ENCODE measurements around the gene CPS1.

Gene CPS1

DNA sequence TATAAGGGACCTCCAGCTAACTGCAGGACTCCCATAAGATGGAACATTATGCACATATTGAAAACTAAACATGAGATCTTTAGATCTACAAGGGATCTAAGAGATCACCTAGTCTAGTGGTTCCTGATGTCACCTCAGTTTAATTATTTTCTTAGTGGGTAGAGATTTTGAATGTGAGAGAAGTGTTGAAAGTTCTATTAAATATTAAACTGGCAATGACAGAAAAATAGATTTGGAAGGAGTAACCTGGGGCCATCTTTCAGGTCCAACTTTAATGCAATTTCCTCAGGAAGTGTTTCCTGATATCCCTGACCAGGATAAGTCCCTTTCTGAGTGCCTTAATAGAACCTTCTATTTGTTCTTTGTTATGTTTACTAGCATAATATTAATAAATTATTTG lies 29.1 kb upstream of the CPS1 start:
- no peak overlapping the region for H3K27ac ChIP-seq
- TF ChIP-seq, protein P1, sequence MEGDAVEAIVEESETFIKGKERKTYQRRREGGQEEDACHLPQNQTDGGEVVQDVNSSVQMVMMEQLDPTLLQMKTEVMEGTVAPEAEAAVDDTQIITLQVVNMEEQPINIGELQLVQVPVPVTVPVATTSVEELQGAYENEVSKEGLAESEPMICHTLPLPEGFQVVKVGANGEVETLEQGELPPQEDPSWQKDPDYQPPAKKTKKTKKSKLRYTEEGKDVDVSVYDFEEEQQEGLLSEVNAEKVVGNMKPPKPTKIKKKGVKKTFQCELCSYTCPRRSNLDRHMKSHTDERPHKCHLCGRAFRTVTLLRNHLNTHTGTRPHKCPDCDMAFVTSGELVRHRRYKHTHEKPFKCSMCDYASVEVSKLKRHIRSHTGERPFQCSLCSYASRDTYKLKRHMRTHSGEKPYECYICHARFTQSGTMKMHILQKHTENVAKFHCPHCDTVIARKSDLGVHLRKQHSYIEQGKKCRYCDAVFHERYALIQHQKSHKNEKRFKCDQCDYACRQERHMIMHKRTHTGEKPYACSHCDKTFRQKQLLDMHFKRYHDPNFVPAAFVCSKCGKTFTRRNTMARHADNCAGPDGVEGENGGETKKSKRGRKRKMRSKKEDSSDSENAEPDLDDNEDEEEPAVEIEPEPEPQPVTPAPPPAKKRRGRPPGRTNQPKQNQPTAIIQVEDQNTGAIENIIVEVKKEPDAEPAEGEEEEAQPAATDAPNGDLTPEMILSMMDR (conservative IDR thresholded peaks at IDR 0.05): no peak

DNA sequence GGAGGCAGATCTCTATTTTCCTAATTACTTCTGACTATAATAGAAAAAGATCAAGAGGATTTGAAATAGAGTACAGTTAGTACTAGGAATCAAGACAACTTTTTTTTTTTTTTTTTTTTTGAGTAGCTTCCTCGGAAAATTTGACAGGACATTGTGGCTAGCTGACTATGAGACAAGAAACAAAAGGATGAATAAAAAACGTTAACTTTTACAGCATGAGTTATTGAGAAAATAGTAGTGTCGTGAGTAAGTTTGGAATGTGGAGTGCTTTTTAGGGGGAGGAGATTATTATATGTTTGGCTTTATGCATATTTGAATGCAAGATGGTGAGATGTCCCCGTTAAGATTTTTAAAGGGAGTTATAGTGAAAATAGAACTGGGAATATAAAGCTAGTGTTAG lies 27.7 kb upstream of the CPS1 start:
- TF ChIP-seq, protein P1 (conservative IDR thresholded peaks at IDR 0.05): no peak
- no peak overlapping the region for H3K27ac ChIP-seq

DNA sequence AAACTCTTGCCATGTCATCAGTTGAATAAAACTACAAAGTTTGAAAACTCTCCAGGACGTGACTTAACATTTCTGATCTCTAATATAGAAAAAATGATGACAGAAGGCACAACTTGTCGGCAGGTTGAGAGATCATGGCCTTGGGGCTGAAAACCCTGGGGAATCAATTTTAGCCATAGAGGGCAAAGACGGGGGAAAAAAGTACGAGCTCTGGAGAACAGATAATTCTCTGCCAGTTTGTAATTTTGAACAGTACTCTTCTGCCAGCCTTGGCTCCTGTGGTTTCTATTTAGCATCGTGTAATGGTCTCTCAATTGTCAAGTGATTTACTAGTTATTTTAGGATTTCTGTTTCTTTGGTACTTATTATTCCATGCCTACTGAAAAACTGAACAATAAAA lies 25.3 kb upstream of the CPS1 start:
- TF ChIP-seq, protein P1 (conservative IDR thresholded peaks at IDR 0.05): no peak
- no peak overlapping the region for H3K27ac ChIP-seq

DNA sequence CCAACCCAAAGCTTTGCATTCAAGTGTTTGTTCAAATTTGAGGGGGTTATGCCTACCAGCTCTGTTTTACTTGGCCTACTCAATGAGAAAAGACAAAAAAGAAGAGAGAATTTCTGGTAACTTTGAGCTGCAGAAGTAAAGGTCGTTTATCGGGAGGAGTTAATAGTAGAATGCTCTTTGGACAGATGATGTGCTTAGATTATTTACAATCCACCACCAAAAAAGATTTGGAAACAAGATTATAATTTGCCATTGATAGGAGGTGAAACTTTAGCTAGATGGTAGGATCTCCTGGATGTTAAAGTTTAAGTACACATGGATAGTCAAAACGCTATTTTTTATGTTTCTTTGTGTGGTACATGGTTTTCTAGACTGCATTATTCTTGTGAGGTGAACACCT lies 24.9 kb upstream of the CPS1 start:
- no peak overlapping the region for H3K27ac ChIP-seq
- TF ChIP-seq, protein P1 (conservative IDR thresholded peaks at IDR 0.05): no peak

DNA sequence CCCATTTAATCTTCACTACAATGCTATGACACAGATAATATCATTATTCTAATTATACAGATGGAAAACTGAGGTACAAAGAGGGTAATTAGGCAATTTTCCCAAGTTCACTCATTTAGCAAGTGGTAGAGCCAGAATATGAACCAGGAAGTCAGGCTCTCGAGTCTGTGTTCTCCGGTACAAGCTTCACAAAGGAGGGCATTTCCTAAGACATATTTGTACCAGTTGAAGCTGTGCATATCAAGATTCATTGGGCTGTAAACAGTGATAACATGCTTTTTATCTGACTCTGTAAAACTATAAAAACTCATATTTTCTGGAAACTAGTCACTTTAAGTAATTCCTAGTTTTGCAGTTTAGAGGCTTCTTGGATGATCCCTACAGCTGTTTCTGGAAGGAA lies 23.0 kb upstream of the CPS1 start:
- TF ChIP-seq, protein P1 (conservative IDR thresholded peaks at IDR 0.05): no peak
- no peak overlapping the region for H3K27ac ChIP-seq

DNA sequence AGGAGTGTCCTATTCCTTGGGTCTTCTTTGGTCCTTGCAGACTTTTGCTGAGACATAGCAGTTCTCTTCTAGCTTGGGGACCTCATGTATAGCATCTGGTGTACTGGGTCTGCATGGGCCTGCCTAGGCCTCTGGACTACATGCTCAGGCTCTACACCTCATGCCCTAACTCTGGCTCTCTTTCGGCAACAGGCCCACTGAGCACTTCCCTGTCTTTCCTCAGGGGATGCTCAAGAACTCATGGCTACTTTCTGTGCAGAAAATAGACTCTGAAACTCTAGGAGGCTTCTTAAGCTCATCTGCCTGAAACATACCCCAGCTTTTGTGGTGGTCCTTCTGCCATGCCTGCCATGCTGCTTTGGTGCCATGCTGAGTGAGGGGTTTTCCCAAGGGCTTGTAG lies 21.5 kb upstream of the CPS1 start:
- TF ChIP-seq, protein P1 (conservative IDR thresholded peaks at IDR 0.05): no peak
- H3K27ac ChIP-seq: no peak overlapping the region

DNA sequence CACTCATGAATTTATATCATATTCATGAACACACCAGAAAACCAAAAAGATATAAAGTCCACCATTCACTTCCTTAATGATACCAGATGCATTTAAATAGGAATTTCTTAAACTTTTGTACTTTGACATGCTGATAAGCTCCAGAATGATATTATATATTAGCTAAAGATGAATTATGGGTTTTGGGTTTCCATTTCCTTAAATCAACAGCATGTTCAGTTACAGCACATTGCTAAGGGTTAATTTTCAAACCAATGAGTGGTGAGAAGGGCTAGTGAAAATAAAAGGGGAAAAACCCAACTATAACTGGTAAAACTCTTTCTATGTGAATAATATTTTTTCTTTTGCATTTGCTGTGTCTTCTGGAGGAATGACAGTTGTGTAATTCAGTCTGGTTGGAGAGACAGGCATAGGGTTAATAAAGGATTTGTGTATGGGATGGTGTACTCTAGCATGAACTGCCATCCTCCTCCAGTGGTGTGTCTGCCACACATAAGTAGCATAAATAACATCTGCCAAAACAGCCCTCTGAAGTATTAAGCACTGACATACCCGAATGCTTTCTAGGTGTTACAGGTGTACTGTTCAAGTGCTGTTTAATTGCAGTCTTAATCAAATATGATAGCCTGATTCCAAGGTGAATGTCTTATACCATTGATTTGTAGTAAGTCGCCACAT lies 19.3 kb upstream of the CPS1 start:
- TF ChIP-seq, protein P1 (conservative IDR thresholded peaks at IDR 0.05): no peak
- H3K27ac ChIP-seq: no peak overlapping the region
